ENCODE measurements around the gene ATP2A1.

GRCh38 chr16:28867241-28867640 is 11.0 kb upstream of the ATP2A1 start:
- TF ChIP-seq CTCF (conservative IDR thresholded peaks at IDR 0.05; ENCODE audit: low read length): no peak
- no peak for TF ChIP-seq EZH2phosphoT487 (IDR thresholded peaks at IDR 0.05; ENCODE audit: borderline replicate concordance)

Data from Loucy (cell line).